Embryonic facial prominence (tissue), 1 donor: Measurements from ENCODE around the gene LRRC40.
A peak's percentile ranks its signal among the peaks of the same experiment; 100 is the strongest.
"Not testable (repeated sequence)": the region's sequence is repeated elsewhere in the genome, so short reads cannot be mapped to it uniquely, and the experiment has no call there.

Experiments
- DNase-seq: peaks from one replicate; pipeline ENCODE4 v3.0.0-alpha.2; 2016; ENCODE audit errors: extremely low spot score

Gene LRRC40

GRCh38 chr1:70205434-70206118 lies at the start of gene LRRC40:
Gene LRRC40 (minus strand): TSS chr1:70205579. CDS start chr1:70205540, 39 bp downstream.
- peak; percentile 88 for DNase-seq

DNA sequence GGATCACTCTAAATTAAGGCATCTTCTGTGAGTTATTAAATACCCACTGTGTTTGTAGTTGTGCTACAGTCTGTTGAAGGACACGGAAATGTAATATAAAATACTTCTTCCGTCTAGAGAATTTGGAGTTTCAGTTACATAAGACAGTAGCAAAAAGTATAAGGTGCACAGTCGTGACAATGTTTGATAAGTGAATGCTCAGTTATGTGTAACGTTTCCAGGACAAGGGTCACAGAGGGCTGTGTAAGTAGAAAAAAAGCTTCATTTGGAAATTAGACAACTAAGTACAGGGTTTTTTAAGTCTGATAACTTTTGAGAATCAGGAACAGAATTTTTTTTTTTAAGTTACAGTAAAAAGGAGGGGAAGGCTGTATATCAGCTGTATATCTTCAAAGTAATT lies 43.4 kb upstream of the LRRC40 start:
- no peak for DNase-seq

DNA sequence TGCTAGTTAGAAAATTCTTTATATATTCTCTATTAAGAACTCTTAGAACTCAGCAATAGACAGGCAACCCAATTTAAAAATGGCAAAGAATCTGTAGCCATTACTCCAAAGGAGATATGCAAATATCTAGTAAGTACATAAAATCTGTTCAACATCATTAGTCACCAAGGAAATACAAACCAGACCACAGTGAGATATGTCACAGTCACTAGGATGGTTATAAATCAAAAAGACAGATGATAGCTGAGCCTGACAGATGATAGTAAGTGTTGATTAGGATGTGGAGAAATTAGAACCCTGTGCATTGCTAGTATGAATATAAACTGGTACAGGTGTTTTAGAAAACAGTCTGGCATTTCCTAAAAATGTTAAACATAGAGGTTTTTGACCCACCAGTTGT lies 42.4 kb upstream of the LRRC40 start:
- no peak for DNase-seq

DNA sequence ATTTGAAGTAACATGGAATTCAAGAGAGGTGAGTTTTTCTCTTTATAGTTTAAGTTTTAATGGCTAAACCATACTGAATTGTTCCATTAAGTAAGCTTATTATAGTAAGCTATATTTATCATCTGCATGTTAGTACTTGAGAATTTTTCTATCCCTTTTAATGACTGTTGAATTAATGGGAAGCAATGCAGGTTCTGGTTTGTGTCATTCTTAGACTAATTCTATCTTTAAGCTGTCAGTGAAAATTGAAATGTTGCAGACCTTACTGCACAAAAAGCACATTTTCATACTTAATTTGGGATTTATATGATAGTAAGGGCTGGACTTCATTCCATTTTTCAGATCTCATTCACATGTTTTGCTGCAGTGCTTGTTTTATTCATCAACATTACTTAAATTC lies 41.7 kb upstream of the LRRC40 start:
- no peak for DNase-seq

DNA sequence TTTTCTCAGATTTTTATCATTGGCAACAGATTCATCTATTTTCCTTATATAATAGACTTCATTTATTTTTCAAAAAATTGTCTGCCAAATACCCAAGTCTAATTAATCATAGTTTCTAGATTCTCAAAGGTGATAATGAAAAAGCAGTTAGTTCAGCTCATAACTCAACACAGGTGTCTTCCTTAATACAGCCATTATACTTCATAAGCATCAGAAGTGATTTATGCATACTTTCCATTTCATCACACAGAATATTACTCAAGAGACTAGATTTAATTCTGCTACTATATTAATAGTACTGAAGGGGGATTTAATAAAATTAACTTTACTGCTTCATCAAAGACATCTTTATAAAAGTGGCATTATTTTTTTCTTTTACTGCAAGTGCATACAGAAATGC lies 34.6 kb upstream of the LRRC40 start:
- DNase-seq, result no peak

DNA sequence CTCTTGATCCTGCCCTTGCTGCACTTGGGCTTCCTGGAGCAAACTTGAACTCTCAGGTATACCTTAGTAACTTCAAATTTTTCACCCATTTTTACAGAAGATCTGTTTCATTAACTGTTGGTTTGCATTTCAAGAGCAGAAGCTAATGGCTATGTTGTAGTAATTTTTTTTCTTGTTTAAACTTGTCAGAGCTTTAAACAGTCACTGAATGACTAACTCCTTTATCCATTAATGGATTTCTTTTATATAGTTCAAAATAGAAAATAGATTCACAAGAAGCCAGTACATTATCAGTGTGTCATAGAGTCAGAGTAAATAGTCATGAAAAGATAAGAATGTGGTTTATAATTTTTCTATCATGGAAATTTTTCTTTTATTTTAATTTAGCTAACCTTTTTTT lies 29.4 kb upstream of the LRRC40 start:
- DNase-seq, result no peak

- no peak for DNase-seq
Measured at GRCh38 chr1:70231475-70231874, 26.1 kb upstream of the LRRC40 start.

DNA sequence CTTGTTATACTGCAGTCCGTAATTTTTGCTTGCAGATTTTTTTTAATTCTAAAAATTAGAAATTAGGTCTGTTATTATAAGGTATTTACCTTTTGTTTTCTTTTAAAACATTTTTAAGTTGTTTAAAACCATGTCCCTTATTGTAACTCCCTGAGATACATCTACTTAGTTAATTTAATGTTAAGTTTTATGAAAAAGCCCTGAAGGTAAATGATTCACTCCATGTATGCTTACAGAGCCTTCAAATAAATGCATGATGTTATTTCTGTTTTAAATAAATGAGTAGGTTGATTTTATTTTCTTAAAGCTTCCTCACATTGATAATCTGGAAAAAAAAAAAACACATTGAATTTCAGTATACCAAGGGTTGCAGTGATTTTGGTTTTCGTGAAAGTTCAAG lies 23.3 kb upstream of the LRRC40 start:
- DNase-seq, result no peak

GRCh38 chr1:70227439-70227838 lies 22.1 kb upstream of the LRRC40 start:
- DNase-seq, result no peak

GRCh38 chr1:70224954-70225353 lies 19.6 kb upstream of the LRRC40 start:
- DNase-seq, result no peak

DNA sequence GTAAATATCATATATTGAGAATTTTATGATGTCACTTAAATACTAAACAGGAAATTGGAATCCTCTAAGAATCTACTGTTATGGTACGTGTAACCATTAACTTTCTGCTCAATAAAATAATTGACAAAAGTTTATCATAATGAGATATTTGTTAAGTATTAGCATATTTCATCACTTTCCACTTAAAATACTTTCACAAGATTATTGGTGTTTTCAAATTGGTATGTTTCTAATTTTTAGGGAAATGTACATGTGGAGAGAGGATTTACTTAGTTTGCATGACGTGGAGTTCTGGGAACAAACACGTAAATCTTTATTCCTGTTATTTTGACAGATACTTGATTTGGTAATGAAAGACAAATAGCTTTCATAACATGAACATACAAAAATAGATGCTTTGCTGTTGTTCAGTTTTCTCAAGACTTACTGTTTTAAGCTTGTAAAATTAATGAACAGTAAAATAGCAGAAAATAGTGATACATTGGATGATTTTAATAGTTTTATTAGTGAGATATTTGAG lies 17.4 kb upstream of the LRRC40 start:
- DNase-seq, result no peak

DNA sequence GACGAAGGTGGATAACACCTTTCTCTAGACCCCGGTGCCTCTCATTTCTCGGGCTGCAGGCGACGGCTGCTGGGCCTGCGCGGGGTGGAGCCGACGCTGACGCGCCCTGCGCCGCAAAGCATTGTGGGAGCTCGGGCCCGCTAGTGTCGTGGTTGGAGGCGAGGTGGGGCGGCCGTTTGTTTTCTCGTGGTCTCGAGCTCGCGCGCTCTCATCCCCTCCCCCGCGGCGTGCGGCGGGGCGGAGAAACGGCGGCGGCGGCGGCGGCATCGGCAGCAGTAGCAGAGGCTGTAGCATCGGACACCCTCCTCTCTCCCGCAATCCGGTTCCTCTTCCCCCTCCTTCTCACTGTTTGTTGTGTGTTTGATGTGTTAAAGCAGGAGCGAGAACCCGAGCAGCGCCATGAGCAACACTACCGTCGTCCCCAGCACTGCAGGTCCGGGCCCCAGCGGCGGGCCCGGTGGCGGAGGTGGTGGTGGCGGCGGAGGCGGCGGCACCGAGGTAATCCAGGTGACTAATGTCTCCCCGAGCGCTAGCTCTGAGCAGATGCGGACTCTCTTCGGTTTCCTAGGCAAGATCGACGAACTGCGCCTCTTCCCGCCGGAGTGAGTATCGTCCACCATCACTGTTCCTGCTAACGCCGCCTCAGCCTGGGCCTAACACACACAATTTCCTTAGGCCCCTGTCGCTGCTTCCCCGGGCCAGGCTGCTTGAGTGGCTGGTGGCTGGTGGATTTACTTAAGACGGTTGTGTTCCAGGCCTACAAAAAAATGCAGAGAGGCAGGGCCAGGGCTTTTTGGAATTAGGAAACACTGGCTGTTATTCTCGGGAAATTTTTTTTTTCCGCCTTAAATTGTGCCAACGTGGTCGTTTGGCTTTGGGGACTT lies 16.1 kb upstream of the LRRC40 start, which contains the start of gene SRSF11:
TSS of gene SRSF11 (plus strand) at position 143 of the 884 bp plus-strand sequence. CDS start at position 400, 257 bp downstream.
- peak; percentile 86 for DNase-seq

- DNase-seq, result no peak
Measured at GRCh38 chr1:70220517-70221237, 15.3 kb upstream of the LRRC40 start.

GRCh38 chr1:70220015-70220414 lies 14.6 kb upstream of the LRRC40 start:
- no peak for DNase-seq

GRCh38 chr1:70211541-70211940 lies 6.2 kb upstream of the LRRC40 start:
- DNase-seq, result no peak

DNA sequence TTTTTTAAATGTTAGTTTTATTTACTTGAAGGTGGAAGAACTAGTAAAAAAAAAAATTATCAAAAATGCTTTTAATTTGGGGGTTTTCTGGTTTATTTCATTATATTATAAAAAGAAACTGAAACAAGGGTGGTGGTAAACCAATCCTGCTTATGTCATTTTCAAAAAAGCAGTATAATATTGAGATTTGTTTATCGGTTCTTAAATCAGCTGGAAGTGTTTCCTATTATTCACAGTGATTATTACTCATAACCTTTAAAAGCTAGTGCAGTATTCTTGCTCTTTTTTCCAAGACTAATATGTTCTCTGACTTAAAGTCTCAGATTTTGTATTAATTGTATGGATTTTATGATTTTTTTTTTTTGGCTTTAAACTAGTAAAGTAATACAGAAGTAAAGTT lies 5.4 kb upstream of the LRRC40 start:
- DNase-seq, result no peak

DNA sequence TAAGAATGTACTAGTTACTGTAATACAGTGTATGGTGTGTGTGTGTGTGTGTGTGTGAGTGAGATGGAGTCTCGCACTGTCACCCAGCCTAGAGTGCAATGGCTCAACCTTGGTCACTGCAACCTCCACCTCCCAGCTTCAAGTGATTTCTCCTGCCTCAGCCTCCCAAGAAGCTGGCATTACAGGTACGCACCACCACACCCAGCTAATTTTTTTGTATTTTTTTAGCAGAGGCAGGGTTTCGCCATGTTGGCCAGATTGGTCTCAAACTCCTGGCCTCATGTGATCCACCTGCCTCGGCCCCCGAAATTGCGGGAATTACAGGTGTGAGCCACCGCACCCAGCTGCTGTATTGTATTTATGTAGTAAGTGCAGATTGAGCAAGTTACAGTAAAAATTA lies 2.9 kb upstream of the LRRC40 start:
- no peak for DNase-seq

- no peak for DNase-seq
Measured at GRCh38 chr1:70207492-70207891, 2.1 kb upstream of the LRRC40 start.

DNA sequence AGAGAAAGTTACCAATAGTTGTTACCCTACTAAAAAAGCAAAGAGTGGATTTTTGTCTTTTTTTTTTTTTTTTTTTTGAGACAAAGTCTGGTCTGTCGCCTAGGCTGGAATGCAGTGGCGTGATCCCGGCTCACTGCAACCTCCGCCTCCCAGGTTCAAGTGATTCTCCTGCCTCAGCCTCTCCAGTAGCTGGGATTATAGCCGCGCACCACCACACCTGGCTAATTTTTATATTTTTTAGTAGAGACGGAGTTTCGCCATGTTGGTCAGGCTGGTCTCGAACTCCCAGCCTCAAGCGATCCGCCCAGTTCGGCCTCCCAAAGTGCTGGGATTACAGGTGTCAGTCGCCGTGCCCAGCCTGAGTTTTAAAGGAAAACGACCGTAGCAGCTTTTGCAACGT lies 1.5 kb upstream of the LRRC40 start:
- DNase-seq, result not testable (repeated sequence)

DNA sequence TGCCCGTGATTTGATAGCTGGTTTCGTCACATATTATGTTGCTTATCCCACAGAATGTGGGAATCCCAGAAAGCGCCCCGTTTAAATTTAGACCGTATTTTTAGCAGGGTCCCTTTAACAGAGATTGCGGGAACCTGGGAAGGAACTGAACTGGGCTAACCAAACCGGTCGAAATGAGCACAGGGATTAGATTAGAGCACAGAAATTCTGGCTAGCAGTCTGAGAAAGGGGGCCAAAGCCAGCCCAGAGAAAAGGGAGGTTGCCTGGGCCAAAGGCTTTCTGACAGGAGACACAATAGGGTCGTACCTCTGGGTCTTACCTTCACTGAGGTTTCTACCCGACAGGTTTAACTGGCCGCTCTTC lies 327 bp downstream of the LRRC40 start:
- DNase-seq, result peak; percentile 18

GRCh38 chr1:70204600-70204999 lies 779 bp downstream of the LRRC40 start:
- DNase-seq, result no peak

DNA sequence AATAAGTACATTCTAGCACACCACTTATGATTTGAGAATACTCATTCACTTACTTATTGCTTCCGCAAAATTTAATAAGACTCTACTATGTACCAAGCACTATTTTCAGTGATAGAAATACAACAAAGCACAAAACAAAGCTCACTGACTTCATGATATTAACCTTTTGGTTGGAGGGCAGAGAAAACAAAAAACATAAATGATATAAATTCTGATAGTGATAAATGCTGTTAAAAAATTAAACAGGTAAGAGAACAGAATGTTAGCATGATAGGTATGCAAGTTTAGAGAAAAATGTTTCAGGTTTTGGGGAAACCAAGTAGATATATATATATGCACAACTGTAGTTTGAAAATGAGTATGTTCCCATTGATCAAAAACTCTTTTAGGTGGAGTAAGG lies 1.2 kb downstream of the LRRC40 start:
- DNase-seq, result no peak
